HG03095 (cell line): Measurements from ENCODE around the gene MOB3A.
A peak's percentile ranks its signal among the peaks of the same experiment; 100 is the strongest.
"Not testable (repeated sequence)": the region's sequence is repeated elsewhere in the genome, so short reads cannot be mapped to it uniquely, and the experiment has no call there.

Experiments used
- ATAC-seq: cut with Tn5 transposase; IDR thresholded peaks from one replicate; pipeline ENCODE4 v1.9.1; 2021; ENCODE audit warnings: moderate library complexity; ENCODE audit not compliant: unreplicated experiment

Gene MOB3A

GRCh38 chr19:2109046-2109864 is 13.1 kb upstream of the MOB3A start:
- ATAC-seq, result no peak

- ATAC-seq, result no peak
Measured at GRCh38 chr19:2108251-2109016, 12.3 kb upstream of the MOB3A start.

GRCh38 chr19:2103045-2103707 is 7.0 kb upstream of the MOB3A start:
- ATAC-seq, result no peak

GRCh38 chr19:2101417-2102335 is 5.5 kb upstream of the MOB3A start:
- ATAC-seq, result no peak

GRCh38 chr19:2100719-2101061 is 4.6 kb upstream of the MOB3A start:
- ATAC-seq, result no peak

GRCh38 chr19:2099937-2100718 is 4.0 kb upstream of the MOB3A start:
- ATAC-seq, result no peak

- ATAC-seq, result no peak
Measured at GRCh38 chr19:2099054-2099501, 3.0 kb upstream of the MOB3A start.

- no peak for ATAC-seq
Measured at GRCh38 chr19:2097886-2098327, 1.8 kb upstream of the MOB3A start.

GRCh38 chr19:2097203-2097885 is 1.2 kb upstream of the MOB3A start:
- ATAC-seq, result no peak

- ATAC-seq, result peak; percentile 46
Measured at GRCh38 chr19:2096480-2097202, 515 bp upstream of the MOB3A start, which contains the start of gene IZUMO4. Gene IZUMO4, plus strand, starts transcription at chr19:2096915. Its CDS starts 31 bp downstream, at chr19:2096946.

GRCh38 chr19:2091926-2092525 is 4.1 kb downstream of the MOB3A start:
- not testable (repeated sequence) for ATAC-seq

- ATAC-seq, result no peak
Measured at GRCh38 chr19:2089727-2090053, 6.4 kb downstream of the MOB3A start.

- no peak for ATAC-seq
Measured at GRCh38 chr19:2089001-2089711, 7.0 kb downstream of the MOB3A start.

GRCh38 chr19:2087621-2088100 is 8.5 kb downstream of the MOB3A start:
- ATAC-seq, result no peak

- peak; percentile 24 for ATAC-seq
Measured at GRCh38 chr19:2086695-2087620, 9.2 kb downstream of the MOB3A start.

GRCh38 chr19:2084993-2085720 is 11.0 kb downstream of the MOB3A start:
- no peak for ATAC-seq
